CD1c-positive myeloid dendritic cell (primary cell): Measurements from ENCODE around the gene SLC31A1.
A peak's percentile ranks its signal among the peaks of the same experiment; 100 is the strongest.
"Not testable (repeated sequence)": the region's sequence is repeated elsewhere in the genome, so short reads cannot be mapped to it uniquely, and the experiment has no call there.

Source experiments
- DNase-seq: peaks from one replicate; pipeline ENCODE4 v3.0.0-alpha.2; 2016; ENCODE audit errors: extremely low spot score

The SLC31A1 gene

GRCh38 chr9:113220467-113221002 is 809 bp upstream of the SLC31A1 start:
- DNase-seq: peak; percentile 27

GRCh38 chr9:113221800-113222481 is 597 bp downstream of the SLC31A1 start:
- no peak for DNase-seq

DNA sequence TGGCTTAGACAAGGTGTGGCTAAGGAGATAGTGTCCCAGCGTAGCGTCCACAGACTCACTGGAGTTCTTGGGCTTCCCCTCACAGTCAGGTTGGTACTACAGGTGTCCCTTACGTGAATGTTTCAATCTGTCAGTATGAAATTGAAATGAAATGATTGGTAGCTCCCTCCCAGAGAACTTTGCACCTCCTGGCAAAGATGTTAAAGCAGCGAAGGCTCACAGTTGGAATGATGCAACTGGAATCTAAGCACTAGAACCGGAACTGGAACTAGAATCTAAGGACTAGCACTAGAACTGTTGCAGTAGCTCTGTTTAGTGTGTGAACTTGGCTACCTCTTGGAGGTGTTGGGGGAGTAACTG is 1.1 kb downstream of the SLC31A1 start:
- peak; percentile 56 for DNase-seq

DNA sequence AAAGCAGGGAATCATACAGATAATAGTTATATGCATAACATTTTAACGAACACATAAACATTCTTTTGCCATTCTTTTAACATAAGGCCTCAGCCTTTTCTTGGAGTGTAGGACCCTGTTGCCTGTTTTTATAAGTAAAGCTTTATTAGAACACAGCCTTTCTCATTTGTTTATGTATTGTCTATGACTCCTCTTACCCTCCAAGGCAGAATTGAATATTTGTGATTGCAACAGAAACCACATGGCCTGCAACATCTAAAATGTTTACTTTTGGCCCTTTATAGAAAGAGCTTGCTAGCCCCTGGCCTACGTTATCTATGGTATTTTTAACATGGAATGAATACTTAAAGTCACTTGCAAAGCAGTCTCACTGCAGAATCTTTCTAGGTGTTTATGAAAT is 2.6 kb downstream of the SLC31A1 start:
- no peak for DNase-seq

- peak; percentile 52 for DNase-seq
These were observed 6.1 kb downstream of the SLC31A1 start for GRCh38 chr9:113227436-113227835.

- DNase-seq: no peak
These were observed 6.9 kb downstream of the SLC31A1 start for GRCh38 chr9:113228130-113228665.

- no peak for DNase-seq
These were observed 10.4 kb downstream of the SLC31A1 start for GRCh38 chr9:113231701-113232100.

GRCh38 chr9:113235701-113236255 is 14.4 kb downstream of the SLC31A1 start:
- DNase-seq: not testable (repeated sequence)

DNA sequence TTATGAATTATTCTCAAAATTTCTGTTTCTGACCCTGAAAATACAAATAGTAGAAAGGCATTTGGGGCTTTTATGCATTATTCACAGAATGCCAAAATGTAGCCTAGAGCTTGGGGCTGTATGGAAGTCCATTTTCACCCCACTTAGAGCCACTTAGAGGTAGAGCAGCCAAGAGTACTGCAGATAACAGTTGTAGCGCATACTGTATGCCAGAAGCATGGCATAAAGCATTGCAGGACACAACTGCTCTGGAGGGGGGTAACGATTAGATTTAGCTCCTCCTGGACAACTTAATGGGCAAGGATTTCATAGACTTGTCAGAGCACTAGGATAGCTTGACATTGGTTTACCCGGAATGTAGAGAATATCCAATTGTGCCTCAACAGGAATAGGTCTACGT is 15.7 kb downstream of the SLC31A1 start:
- no peak for DNase-seq

DNA sequence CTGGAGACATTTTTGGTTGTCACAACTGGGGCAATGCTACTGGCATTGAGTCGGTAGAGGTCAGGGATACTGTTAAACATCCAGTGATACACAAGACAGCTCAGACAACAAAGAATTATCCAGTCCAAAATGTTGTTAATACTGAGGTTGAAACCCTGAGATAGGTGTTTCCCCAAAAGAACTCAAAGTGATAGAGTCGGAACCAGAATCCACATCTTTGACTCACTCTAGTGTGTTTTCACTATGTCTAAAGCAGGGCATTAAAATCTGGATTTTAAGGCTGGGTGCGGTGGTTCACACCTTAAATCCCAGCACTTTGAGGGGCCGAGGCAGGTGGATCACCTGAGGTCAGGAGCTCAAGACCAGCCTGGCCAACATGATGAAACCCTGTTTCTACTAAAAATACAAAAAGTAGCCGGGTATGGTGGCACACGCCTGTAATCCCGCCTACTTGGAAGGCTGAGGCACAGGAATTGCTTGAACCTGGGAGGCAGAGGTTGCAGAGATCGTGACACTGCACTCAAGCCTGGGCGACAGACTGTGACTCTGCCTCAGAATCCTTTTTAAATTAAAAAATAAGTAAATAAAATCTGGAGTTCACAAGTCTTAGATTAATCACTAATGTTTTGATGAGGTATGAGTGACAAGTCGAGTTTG is 17.0 kb downstream of the SLC31A1 start:
- DNase-seq: no peak

GRCh38 chr9:113238859-113239232 is 17.5 kb downstream of the SLC31A1 start:
- DNase-seq: no peak

GRCh38 chr9:113241161-113241560 is 19.8 kb downstream of the SLC31A1 start:
- DNase-seq: no peak

DNA sequence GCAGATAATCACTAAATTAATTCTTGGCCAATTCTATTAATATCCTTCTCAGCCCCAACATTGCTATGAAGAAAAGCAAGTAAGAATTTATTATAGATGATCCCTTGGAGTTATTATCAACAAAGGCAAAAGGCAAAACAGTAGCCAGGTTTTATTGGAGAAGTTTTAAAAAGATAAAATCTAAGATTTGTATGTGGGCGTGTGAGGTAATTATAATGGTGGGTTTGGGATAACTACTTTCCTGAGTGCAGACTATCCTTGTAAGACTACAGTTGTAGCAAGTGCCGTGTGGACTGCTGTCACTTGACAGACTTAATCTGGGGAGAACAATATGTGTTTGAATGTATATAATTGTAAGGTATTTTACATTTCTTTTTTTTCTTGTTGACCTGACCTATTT is 23.2 kb downstream of the SLC31A1 start:
- no peak for DNase-seq

DNA sequence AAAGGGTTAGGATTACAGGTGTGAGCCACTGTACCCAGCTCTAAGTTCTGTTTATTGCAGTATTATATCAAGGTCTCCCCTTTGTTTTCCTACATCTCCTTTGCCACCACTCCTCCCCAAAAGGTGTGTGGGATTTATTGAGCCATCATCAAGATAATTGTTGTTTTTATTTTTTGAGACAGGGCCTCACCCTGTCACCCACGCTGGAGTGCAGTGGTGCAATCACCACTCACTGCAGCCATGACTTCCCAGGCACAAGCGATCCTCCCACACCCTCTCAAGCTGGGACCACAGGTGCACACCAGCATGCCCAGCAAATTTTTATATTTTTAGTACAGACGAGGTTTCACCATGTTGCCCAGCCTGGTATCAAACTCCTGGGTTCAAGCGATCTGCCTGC is 24.6 kb downstream of the SLC31A1 start:
- DNase-seq: no peak

- DNase-seq: no peak
These were observed 25.6 kb downstream of the SLC31A1 start for GRCh38 chr9:113246928-113247327.

DNA sequence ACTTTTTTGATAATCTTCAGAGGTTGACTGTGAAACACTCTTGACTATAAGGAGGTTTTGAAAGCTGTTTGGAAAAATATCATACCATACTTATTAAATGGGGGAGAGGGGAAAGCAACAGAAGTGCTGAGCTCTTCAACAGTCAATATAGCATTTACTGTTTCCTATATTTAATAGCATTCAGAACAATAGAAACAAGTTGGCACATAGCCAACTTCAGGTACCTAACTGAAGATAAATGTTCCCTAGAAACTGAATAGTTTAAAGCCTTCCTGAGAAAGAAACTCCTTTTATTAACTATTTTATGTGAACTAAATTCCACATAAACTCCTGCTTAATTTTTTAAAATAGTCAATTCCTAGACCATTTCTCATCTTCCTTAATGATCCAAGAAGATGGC is 26.3 kb downstream of the SLC31A1 start:
- no peak for DNase-seq

DNA sequence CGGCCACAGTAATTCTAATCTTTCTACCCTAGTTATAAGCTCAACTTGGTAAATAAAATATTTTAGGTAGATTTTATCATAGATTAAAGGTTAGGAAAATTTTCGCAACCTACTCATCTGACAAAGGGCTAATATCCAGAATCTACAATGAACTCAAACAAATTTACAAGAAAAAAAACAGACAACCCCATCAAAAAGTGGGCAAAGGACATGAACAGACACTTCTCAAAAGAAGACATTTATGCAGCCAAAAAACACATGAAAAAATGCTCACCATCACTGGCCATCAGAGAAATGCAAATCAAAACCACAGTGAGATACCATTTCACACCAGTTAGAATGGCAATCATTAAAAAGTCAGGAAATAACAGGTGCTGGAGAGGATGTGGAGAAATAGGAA is 28.3 kb downstream of the SLC31A1 start:
- not testable (repeated sequence) for DNase-seq

DNA sequence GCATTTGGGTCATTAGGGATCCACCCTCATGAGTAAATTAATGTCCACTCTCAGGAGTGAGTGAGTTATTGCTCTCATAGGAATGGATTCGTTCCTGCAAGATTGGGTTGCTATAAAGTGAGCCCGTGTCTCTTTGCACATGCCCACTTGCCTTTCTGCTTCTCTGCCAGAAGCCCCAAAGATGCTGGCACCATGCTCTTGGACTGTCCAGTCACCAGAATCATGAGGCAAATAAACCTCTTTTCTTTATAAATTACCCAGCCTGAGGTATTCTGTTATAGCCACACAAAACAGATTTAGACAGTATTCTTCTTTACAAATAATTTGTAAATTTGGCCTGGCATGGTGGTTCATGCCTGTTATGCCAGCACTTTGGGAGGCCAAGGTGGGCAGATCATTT is 29.5 kb downstream of the SLC31A1 start:
- no peak for DNase-seq

DNA sequence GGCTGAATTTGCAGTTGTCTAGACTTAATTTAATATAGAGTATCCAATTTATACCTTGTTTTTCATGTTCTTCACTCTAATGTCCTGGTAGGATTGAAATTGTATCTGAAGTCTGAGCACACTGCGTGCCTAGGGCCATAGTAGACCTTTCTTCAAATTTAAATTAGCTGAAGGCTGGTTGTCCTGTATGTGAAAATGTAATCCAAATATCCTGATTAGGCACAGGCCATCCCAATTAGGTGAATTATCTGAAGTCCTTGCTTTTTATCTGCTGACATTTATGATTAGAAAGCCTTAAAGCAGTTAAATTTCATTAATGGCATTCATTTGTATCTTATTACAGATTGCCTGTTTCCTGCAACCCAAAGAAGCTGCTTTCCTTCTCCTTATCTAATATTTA is 33.6 kb downstream of the SLC31A1 start:
- DNase-seq: no peak

- peak; percentile 64 for DNase-seq
These were observed 34.1 kb downstream of the SLC31A1 start for GRCh38 chr9:113255438-113255837.

DNA sequence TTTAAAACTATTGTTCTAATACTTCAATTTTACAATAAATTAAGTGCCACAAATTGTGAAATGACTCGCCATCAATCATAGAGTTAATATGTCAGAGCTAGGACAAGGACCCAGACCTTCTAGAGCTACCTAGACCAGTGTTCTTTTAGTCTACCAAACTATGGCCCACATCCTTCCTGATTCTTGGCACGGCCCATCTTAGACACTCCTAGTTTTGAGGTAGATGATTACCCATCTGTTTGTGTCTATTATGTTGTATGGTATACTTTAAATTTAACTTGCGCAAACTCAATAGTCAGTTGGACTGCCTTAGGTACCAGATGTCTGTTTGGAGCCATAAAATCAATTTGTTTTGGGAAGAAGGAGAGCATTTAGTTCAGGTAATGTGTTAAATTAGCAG is 36.5 kb downstream of the SLC31A1 start:
- DNase-seq: no peak

- DNase-seq: no peak
These were observed 36.9 kb downstream of the SLC31A1 start for GRCh38 chr9:113258282-113258681.
